ENCODE data around the gene IMPDH2.

Gene IMPDH2

GRCh38 chr3:49020330-49021212 lies 8.6 kb downstream of the IMPDH2 start (continued):
- TF ChIP-seq HOXA7 (CRISPR knock-in tag; IDR thresholded peaks at IDR 0.05; ENCODE audit: borderline replicate concordance) (no peak), ZFP69B (tag by site-specific recombination; IDR thresholded peaks at IDR 0.05) (no peak), ZNF398 (tag by site-specific recombination; IDR thresholded peaks at IDR 0.05) (0 out of 2 replicates have a peak, but pooled peaks have one; percentile 5), ZNF354C (tag by site-specific recombination; IDR thresholded peaks at IDR 0.05; ENCODE audit: borderline replicate concordance, low read depth) (no peak), ZNF311 (tag by site-specific recombination; IDR thresholded peaks at IDR 0.05; ENCODE audit: borderline replicate concordance) (no peak), ZNF610 (tag by site-specific recombination; IDR thresholded peaks at IDR 0.05; ENCODE audit: borderline replicate concordance) (no peak), ZBTB26 (tag by site-specific recombination; optimal IDR thresholded peaks at IDR 0.05) (peak; percentile 70), EGR2 (tag by site-specific recombination; IDR thresholded peaks at IDR 0.05; ENCODE audit: low read depth) (peak; percentile 48; the same call in 1 of the 2 replicates), ZNF423 (tag by site-specific recombination; IDR thresholded peaks at IDR 0.05) (0 out of 2 replicates have a peak, but pooled peaks have one; percentile 11), TCF7L2 (IDR thresholded peaks at IDR 0.05; ENCODE audit: borderline replicate concordance, low read depth, low read length) (no peak), KLF17 (tag by site-specific recombination; IDR thresholded peaks at IDR 0.05) (0 out of 2 replicates have a peak, but pooled peaks have one; percentile 24), ZNF169 (tag by site-specific recombination; IDR thresholded peaks at IDR 0.05) (no peak), ZNF140 (tag by site-specific recombination; IDR thresholded peaks at IDR 0.05) (no peak), TRIM28 (IDR thresholded peaks at IDR 0.05; ENCODE audit: borderline replicate concordance, low read length) (no peak), ZNF544 (tag by site-specific recombination; IDR thresholded peaks at IDR 0.05) (no peak), PRDM1 (tag by site-specific recombination; IDR thresholded peaks at IDR 0.05) (no peak), GLIS1 (tag by site-specific recombination; IDR thresholded peaks at IDR 0.05) (peak; percentile 83)

GRCh38 chr3:49019941-49020329 lies 9.3 kb downstream of the IMPDH2 start:
- Histone ChIP-seq H3K4me1 (ENCODE audit: control insufficient read depth, insufficient read depth, low read length) (no peaks in the 10 kb centered on the region), H3K27ac (ENCODE audit: extremely low read depth, low read depth, low read length) (peak overlapping the region; percentile 93; the same call in 1 of the 2 replicates), H3K4me3 (ENCODE audit: low read depth, low read length) (peak overlapping the region; percentile 92), H3K36me3 (ENCODE audit: control insufficient read depth in 2 of 2, insufficient read depth in 1 of 2, low read length in 2 of 2) (peaks cover 0 to 43% of the 10 kb centered on the region in 2 experiments; a peak in 1 of 3 replicates), H3K9me3 (ENCODE audit: control insufficient read depth, insufficient read depth, low read depth, low read length) (no peaks in the 10 kb centered on the region)
- ChIA-PET CTCF (interaction anchor here (0.6 to 0.7 kb wide), 3 partner anchors 9 to 32 kb away, joined by 4 to 5 read pairs (median 4); no protein-coding TSS in a partner anchor), POLR2A (interaction anchor here (0.7 to 10.4 kb wide), 5 partner anchors 9 to 281 kb away, joined by 3 to 141 read pairs (median 28); partner anchors contain the start of genes IMPDH2, P4HTM and WDR6)
- TF ChIP-seq ZNF670 (tag by site-specific recombination; IDR thresholded peaks at IDR 0.05; ENCODE audit: low read depth) (no peak), GLIS2 (tag by site-specific recombination; IDR thresholded peaks at IDR 0.05) (no peak), ZNF580 (tag by site-specific recombination; IDR thresholded peaks at IDR 0.05) (no peak), ZNF121 (tag by site-specific recombination; IDR thresholded peaks at IDR 0.05) (no peak), ZNF366 (tag by site-specific recombination; conservative IDR thresholded peaks at IDR 0.05) (no peak), ZFP41 (tag by site-specific recombination; IDR thresholded peaks at IDR 0.05; ENCODE audit: borderline replicate concordance) (no peak), ZNF214 (tag by site-specific recombination; IDR thresholded peaks at IDR 0.05; ENCODE audit: borderline replicate concordance) (no peak), ZNF140 (tag by site-specific recombination; IDR thresholded peaks at IDR 0.05) (no peak), KLF10 (tag by site-specific recombination; IDR thresholded peaks at IDR 0.05) (no peak), SP2 (tag by site-specific recombination; IDR thresholded peaks at IDR 0.05) (peak; percentile 53), HIC1 (tag by site-specific recombination; IDR thresholded peaks at IDR 0.05) (no peak), ZNF600 (tag by site-specific recombination; IDR thresholded peaks at IDR 0.05) (no peak), ZSCAN30 (tag by site-specific recombination; IDR thresholded peaks at IDR 0.05) (no peak), ZNF184 (tag by site-specific recombination; IDR thresholded peaks at IDR 0.05) (no peak), ZNF561 (tag by site-specific recombination; IDR thresholded peaks at IDR 0.05; ENCODE audit: borderline replicate concordance) (no peak)

Measured in HEK293 (cell line).